ENCODE measurements around the gene ADRA2B. TPM values are rescaled to one million over a fixed set of nuclear protein-coding genes. Genes with fewer than 3 reads are reported as not detected.

The ADRA2B gene
- total RNA-seq, 2 donors from 2014 or later: 1.7 to 2.1 TPM

GRCh38 chr2:96124406-96125265 lies 8.3 kb upstream of the ADRA2B start:
- ATAC-seq (replicated peaks in 1 of 2): peak in 1 of 2 donors; percentile 6
- Mint-ChIP-seq H3K27ac (no peak overlapping the region), H3K27me3 (ENCODE audit: low read depth) (peaks cover 23% of the 10 kb centered on the region)

DNA sequence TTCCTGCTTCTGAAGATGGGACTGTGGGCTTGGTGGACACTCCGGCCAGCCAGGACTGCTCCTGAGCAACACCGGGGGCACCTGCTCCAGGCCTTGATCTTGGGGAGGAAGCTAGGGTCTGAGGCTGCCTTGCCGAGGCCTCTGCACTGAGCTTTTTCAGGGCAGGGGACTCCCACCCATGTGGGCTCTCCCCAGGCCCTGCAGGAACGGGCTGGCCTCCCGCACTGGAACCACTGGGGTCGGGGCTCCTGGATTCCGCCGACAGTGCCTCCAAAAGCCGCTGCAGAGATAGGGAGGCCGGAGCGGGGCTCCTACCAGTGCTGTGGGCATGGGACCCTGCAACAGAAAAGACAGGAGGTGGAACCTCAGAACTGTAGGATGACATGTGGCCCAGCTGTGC lies 7.6 kb upstream of the ADRA2B start:
- H3K27me3 Mint-ChIP-seq (ENCODE audit: low read depth): peaks cover 30% of the 10 kb centered on the region
- H3K27ac Mint-ChIP-seq: no peak overlapping the region
- peaks cover 9% of the 10 kb centered on the region for H3K4me1 Mint-ChIP-seq (ENCODE audit: low read depth)
- H3K36me3 Mint-ChIP-seq (ENCODE audit: insufficient read depth in 2 of 2): no peaks in the 10 kb centered on the region
- DNase-seq: no peak
- no peak overlapping the region for H3K4me3 Mint-ChIP-seq
- H3K9me3 Mint-ChIP-seq: no peaks in the 10 kb centered on the region
- ATAC-seq (replicated peaks in 1 of 2): no peak

More at GRCh38 chr2:96124406-96125265, 8.3 kb upstream of the ADRA2B start:
- Mint-ChIP-seq H3K36me3 (ENCODE audit: insufficient read depth in 2 of 2) (no peaks in the 10 kb centered on the region), H3K4me3 (no peak overlapping the region), H3K4me1 (ENCODE audit: low read depth) (peaks cover 13% of the 10 kb centered on the region), H3K9me3 (no peaks in the 10 kb centered on the region)
- no peak for DNase-seq

DNA sequence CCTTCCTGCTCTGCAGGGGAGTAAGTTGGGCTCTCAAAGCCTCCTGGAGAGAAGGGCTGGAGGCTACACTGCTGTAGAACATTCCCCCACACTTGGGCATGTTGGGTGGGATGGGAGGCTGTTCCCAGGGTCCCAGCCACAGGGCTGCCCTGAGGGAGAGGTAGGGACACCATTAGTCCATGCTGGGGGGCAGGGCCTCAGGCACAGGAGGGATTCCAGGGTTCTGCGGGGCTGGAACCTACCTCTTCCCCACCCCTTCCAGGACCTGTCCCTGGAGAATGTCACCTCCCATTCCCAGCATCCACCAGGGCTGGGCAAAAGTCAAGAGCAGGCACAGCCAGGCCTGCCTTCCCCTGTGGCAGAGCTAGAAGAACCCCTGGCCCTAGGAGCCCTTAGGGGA lies 6.9 kb upstream of the ADRA2B start:
- Mint-ChIP-seq H3K27ac (no peak overlapping the region), H3K4me3 (no peak overlapping the region), H3K9me3 (no peaks in the 10 kb centered on the region), H3K36me3 (ENCODE audit: insufficient read depth in 2 of 2) (no peaks in the 10 kb centered on the region), H3K4me1 (ENCODE audit: low read depth) (peaks cover 9% of the 10 kb centered on the region), H3K27me3 (ENCODE audit: low read depth) (peaks cover 33% of the 10 kb centered on the region)
- ATAC-seq (replicated peaks in 1 of 2) (no peak), DNase-seq (no peak)

- DNase-seq (no peak), ATAC-seq (replicated peaks in 1 of 2) (peak in 1 of 2 donors; percentile 3)
- Mint-ChIP-seq H3K4me1 (ENCODE audit: low read depth) (peaks cover 15% of the 10 kb centered on the region), H3K4me3 (no peak overlapping the region), H3K9me3 (no peaks in the 10 kb centered on the region), H3K27me3 (ENCODE audit: low read depth) (peaks cover 40% of the 10 kb centered on the region), H3K27ac (no peak overlapping the region), H3K36me3 (ENCODE audit: insufficient read depth in 2 of 2) (no peaks in the 10 kb centered on the region)
Measured at GRCh38 chr2:96122391-96122790, 6.0 kb upstream of the ADRA2B start.

DNA sequence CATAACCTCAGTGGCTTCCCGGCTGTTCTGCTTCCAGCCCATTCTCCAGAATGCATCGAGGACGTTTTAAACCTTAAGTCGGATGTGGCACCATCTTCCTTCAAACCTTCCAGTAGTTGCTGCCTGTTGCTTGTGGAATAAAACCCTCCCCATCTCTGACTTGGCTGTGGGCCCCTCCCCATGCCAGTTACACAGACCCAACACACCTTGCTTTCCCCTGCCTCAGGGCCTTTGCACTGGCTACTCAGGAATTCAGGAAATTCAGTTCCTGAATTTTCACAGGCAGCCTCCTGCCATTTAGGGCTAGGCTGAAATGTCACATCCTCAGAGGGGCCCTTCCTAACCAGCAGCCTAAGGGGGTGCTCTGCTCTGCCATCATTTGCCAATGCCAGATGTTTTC lies 5.0 kb upstream of the ADRA2B start:
- DNase-seq (no peak), ATAC-seq (replicated peaks in 1 of 2) (no peak)
- Mint-ChIP-seq H3K4me3 (no peak overlapping the region), H3K36me3 (ENCODE audit: insufficient read depth in 2 of 2) (no peaks in the 10 kb centered on the region), H3K27me3 (ENCODE audit: low read depth) (peaks cover 40% of the 10 kb centered on the region), H3K27ac (no peak overlapping the region), H3K4me1 (ENCODE audit: low read depth) (peaks cover 17% of the 10 kb centered on the region), H3K9me3 (no peaks in the 10 kb centered on the region)

- H3K27ac Mint-ChIP-seq: no peak overlapping the region
- H3K4me1 Mint-ChIP-seq (ENCODE audit: low read depth): peaks cover 17% of the 10 kb centered on the region
Measured at GRCh38 chr2:96120991-96121390, 4.6 kb upstream of the ADRA2B start.

GRCh38 chr2:96120091-96120720 lies 3.8 kb upstream of the ADRA2B start:
- H3K27me3 Mint-ChIP-seq (ENCODE audit: low read depth): peaks cover 48% of the 10 kb centered on the region
- ATAC-seq (replicated peaks in 1 of 2) (no peak), DNase-seq (no peak)
- H3K4me1 Mint-ChIP-seq (ENCODE audit: low read depth): peaks cover 25% of the 10 kb centered on the region
- H3K9me3 Mint-ChIP-seq: no peaks in the 10 kb centered on the region
- peaks cover 0 to 4% of the 10 kb centered on the region in 2 donors for H3K36me3 Mint-ChIP-seq (ENCODE audit: insufficient read depth in 2 of 2)
- no peak overlapping the region for H3K4me3 Mint-ChIP-seq
- no peak overlapping the region for H3K27ac Mint-ChIP-seq

More at GRCh38 chr2:96120991-96121390, 4.6 kb upstream of the ADRA2B start:
- no peaks in the 10 kb centered on the region for H3K36me3 Mint-ChIP-seq (ENCODE audit: insufficient read depth in 2 of 2)
- ATAC-seq (replicated peaks in 1 of 2): no peak
- no peak overlapping the region for H3K4me3 Mint-ChIP-seq
- H3K9me3 Mint-ChIP-seq: no peaks in the 10 kb centered on the region
- peaks cover 40% of the 10 kb centered on the region for H3K27me3 Mint-ChIP-seq (ENCODE audit: low read depth)
- DNase-seq: no peak

- DNase-seq (no peak), ATAC-seq (replicated peaks in 1 of 2) (no peak)
- Mint-ChIP-seq H3K36me3 (ENCODE audit: insufficient read depth in 2 of 2) (peaks cover 0 to 4% of the 10 kb centered on the region in 2 donors), H3K27ac (no peak overlapping the region), H3K9me3 (no peaks in the 10 kb centered on the region), H3K4me3 (no peak overlapping the region), H3K4me1 (ENCODE audit: low read depth) (peaks cover 25% of the 10 kb centered on the region), H3K27me3 (ENCODE audit: low read depth) (peaks cover 50% of the 10 kb centered on the region)
Measured at GRCh38 chr2:96119389-96119751, 3.0 kb upstream of the ADRA2B start.

DNA sequence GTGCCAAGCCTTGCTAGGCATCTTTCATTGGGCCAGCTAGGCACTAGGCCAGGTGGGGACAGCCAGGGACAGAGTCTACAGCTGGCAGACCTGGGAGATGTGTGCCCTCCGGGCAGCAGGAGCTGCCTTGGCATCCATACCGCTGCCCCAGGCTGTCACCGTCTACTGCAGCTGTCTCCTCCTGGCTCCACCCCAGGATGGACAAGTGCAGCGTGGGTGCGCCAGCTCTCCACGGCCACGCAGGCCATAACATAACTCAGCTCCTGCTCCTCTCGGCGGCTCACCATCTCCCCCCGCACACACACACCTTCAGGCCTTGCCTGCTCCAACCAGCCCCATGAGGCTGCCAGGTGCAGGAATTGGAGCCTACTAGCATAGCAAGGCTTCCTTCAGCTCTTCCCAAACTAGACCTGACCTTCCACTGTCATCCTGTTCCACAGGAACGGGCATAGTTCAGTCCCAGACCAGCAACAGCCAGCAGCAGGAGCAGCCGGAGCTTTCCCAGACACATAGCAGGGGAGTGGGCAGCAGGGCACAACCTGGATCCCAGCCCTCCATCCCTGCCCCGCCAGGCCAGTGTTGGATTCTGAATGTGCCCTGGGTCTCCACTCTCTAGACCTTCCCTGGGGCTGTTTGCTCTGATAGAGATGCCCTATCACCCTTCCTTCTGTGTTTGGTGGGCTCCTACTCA lies 2.5 kb upstream of the ADRA2B start:
- Mint-ChIP-seq H3K36me3 (ENCODE audit: insufficient read depth in 2 of 2) (peaks cover 0 to 4% of the 10 kb centered on the region in 2 donors), H3K27ac (no peak overlapping the region), H3K27me3 (ENCODE audit: low read depth) (peaks cover 50% of the 10 kb centered on the region), H3K4me1 (ENCODE audit: low read depth) (peaks cover 25% of the 10 kb centered on the region), H3K9me3 (no peaks in the 10 kb centered on the region), H3K4me3 (no peak overlapping the region)
- ATAC-seq (replicated peaks in 1 of 2) (no peak), DNase-seq (no peak)

DNA sequence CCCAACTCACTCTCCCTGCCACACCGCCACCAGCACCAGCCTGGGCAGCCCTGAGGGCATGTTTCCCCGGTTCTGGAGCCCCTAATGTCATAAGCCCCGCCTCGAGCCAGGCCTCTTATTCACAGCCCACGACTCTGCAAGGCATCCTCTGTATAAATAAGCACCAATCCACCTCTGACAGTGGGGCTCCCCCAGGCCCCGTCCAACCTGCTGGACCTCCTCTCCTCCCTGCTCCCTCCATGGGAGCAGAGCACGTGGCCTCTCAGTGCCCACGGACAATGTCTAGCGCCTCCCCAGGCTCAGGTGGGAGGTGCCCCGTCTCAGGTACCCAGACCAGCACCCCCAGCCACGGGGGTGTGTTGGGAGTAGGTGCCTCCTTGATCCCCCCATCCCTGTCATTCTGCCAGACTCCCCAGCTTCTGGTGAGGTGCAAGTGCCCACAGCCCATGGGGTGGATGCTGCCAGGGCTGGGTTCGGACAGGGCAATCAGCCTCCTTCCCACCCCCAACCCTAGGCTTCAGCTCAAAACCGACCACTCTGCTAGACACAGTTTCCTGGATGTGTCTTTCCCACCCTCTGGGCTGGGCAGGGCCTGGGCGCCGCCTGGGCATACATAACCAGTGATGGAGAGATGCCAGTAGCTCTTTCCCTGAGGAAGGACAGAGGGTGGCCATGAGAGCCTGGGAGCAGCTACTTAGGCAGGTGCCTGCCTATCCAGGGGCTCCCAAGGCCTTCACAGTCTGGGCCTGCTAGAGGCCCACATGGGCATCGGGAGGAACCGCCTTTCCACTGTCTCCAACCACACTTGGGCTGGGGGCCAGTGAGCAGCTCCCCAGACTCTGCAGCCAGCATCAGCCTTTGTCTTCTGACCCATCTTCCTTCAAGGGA lies 1.6 kb upstream of the ADRA2B start:
- DNase-seq: no peak

DNA sequence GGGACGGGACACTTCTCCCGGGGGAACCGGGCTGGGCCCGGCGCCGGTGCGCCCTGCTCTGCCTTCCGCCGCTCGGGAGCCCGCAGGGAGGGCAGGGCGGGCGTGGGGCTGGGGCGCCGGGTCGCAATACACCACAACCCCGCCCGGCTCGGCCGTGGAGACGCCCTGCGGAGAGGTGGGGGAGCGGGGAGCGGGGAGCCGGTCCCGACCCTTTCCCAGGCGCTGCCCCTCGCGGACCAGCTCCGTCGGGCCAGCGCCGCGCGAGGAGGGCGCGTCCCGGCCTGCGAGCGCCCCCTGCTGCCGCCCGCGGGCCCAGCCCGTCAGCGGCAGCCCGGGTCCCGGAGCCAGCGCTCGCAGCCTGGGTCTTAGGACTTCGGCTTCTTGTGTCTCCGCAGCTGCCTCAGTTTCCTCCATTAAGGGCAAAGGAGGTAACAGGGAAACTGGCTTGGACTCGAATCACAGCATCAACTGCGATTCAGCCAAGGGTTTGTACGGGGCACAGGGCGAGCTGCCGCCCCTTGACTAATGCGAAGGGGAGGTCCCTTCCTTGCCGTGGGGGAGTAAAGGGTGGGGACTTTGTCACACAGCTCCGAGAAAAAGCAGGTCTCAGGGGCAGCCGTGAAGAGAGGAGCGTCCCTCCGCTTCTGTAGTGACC lies 635 bp upstream of the ADRA2B start:
- H3K36me3 Mint-ChIP-seq (ENCODE audit: insufficient read depth in 2 of 2): peaks cover 0 to 4% of the 10 kb centered on the region in 2 donors
- ATAC-seq (replicated peaks in 1 of 2) (peak; percentile 76 to 79), DNase-seq (peak; percentile 69 to 83)
- peak overlapping the region; percentile 78 to 82 for H3K4me3 Mint-ChIP-seq
- no peaks in the 10 kb centered on the region for H3K9me3 Mint-ChIP-seq
- H3K27me3 Mint-ChIP-seq (ENCODE audit: low read depth): peaks cover 50% of the 10 kb centered on the region
- peaks cover 25% of the 10 kb centered on the region for H3K4me1 Mint-ChIP-seq (ENCODE audit: low read depth)
- H3K27ac Mint-ChIP-seq: no peak overlapping the region

More for the DNA sequence above, 1.6 kb upstream of the ADRA2B start:
- Mint-ChIP-seq H3K27me3 (ENCODE audit: low read depth) (peaks cover 50% of the 10 kb centered on the region), H3K27ac (no peak overlapping the region), H3K9me3 (no peaks in the 10 kb centered on the region), H3K4me1 (ENCODE audit: low read depth) (peaks cover 25% of the 10 kb centered on the region), H3K4me3 (peak overlapping the region; percentile 78 to 82), H3K36me3 (ENCODE audit: insufficient read depth in 2 of 2) (peaks cover 0 to 4% of the 10 kb centered on the region in 2 donors)
- ATAC-seq (replicated peaks in 1 of 2): no peak

Measured in activated T-cell treated with anti-CD3 and anti-CD28 coated beads, Interleukin-2, amount 50 U/mL, for 72 hours (primary cell).